H1 (cell line): Measurements from ENCODE around the gene FAM174B. TPM values are rescaled to one million over a fixed set of nuclear protein-coding genes. Genes with fewer than 3 reads are reported as not detected.

Experiments
- CTCF ChIA-PET: fragments of 300-600 bp; sonication (Branson Sonifier 250); formaldehyde crosslinking; loops from one replicate; lab custom pipeline; 2021; ENCODE audit not compliant: partially characterized antibody; lab: Charles Lee
- POLR2A ChIA-PET: fragments of 300-600 bp; sonication (Branson Sonifier 250); formaldehyde crosslinking; loops from one replicate; lab custom pipeline; 2021; ENCODE audit warnings: inconsistent platforms; ENCODE audit not compliant: partially characterized antibody; lab: Charles Lee
- DNase-seq, 2 experiments: peaks; one replicate each; pipeline versions ENCODE4 v3.0.0 to v3.0.0-alpha.2; 2010 to 2022; ENCODE audit warnings: low spot score in 2 of 2, low read depth in 1 of 2, mixed read lengths in 1 of 2
- FAIRE-seq: peaks from 2 replicates; lab custom pipeline; 2011; peaks lifted over from hg19 to GRCh38; lab: Jason Lieb, UNC
- H2AFZ ChIP-seq: 2 replicates; pipeline ENCODE4 v1.8.1; 2012; ENCODE audit warnings: low read length, inconsistent platforms
- H2AK5ac ChIP-seq: 2 replicates; pipeline ENCODE4 v1.6.1; 2013; ENCODE audit warnings: low read depth, low read length
- H2BK120ac ChIP-seq: replicated peaks from 2 replicates; pipeline ENCODE3; 2013; ENCODE audit warnings: low read depth, low read length, inconsistent platforms
- H2BK12ac ChIP-seq: 2 replicates; pipeline ENCODE4 v1.6.1; 2013; ENCODE audit warnings: low read depth, low read length
- H2BK15ac ChIP-seq: 2 replicates; pipeline ENCODE4 v1.6.1; 2013; ENCODE audit warnings: low read length
- H2BK20ac ChIP-seq: 2 replicates; pipeline ENCODE4 v1.6.1; 2013; ENCODE audit warnings: low read length
- H2BK5ac ChIP-seq: 2 replicates; pipeline ENCODE4 v1.6.1; 2013; ENCODE audit warnings: low read depth, low read length
- H3K14ac ChIP-seq: 2 replicates; pipeline ENCODE4 v1.6.1; 2013; ENCODE audit warnings: inconsistent platforms; ENCODE audit not compliant: insufficient read length
- H3K18ac ChIP-seq: 2 replicates; pipeline ENCODE4 v1.6.1; 2013; ENCODE audit warnings: low read length; ENCODE audit errors: extremely low read depth
- H3K23ac ChIP-seq: 2 replicates; pipeline ENCODE4 v1.6.1; 2013; ENCODE audit warnings: inconsistent platforms; ENCODE audit not compliant: insufficient read length
- H3K23me2 ChIP-seq: 2 replicates; pipeline ENCODE4 v1.6.1; 2013; ENCODE audit warnings: low read depth, low read length
- H3K27ac ChIP-seq: 2 replicates; pipeline ENCODE4 v1.6.1; 2011; ENCODE audit warnings: low read depth, low read length, inconsistent platforms
- H3K27me3 ChIP-seq, 4 experiments: replicated peaks in 1 of 4; 1 replicate in 1 of 4; 2 replicates in 3 of 4; pipeline versions ENCODE4 v1.6.1 to v1.8.1; 2011 to 2013; ENCODE audit warnings: low read length in 3 of 4, mild to moderate bottlenecking in 3 of 4, inconsistent platforms in 2 of 4, mixed read lengths in 2 of 4, moderate library complexity in 1 of 4; ENCODE audit not compliant: control insufficient read depth in 3 of 4, insufficient read depth in 3 of 4; ENCODE audit errors: extremely low read depth in 1 of 4
- H3K36me3 ChIP-seq, 4 experiments: 2 replicates each; pipeline versions ENCODE4 v1.6.1 to v1.8.1; 2011 to 2013; ENCODE audit warnings: mild to moderate bottlenecking in 4 of 4, low read length in 3 of 4, moderate library complexity in 2 of 4, control low read depth in 1 of 4, inconsistent platforms in 1 of 4; ENCODE audit not compliant: insufficient read depth in 4 of 4, control insufficient read depth in 2 of 4
- H3K4ac ChIP-seq: replicated peaks from 2 replicates; pipeline ENCODE3; 2013; ENCODE audit warnings: low read length, low read depth, mixed read lengths, inconsistent platforms; ENCODE audit not compliant: insufficient read length
- H3K4me1 ChIP-seq, 4 experiments: replicated peaks in 1 of 4; 1 replicate in 1 of 4; 2 replicates in 3 of 4; pipeline versions ENCODE4 v1.6.1 to v1.8.1; 2011 to 2013; ENCODE audit warnings: low read length in 3 of 4, inconsistent platforms in 2 of 4, mixed read lengths in 1 of 4; ENCODE audit not compliant: insufficient read depth in 4 of 4, control insufficient read depth in 3 of 4
- H3K4me2 ChIP-seq, 2 experiments: 2 replicates each; pipeline versions ENCODE4 v1.6.1 to v1.8.1; 2011 to 2013; ENCODE audit warnings: low read depth in 2 of 2, low read length in 2 of 2, control low read depth in 1 of 2, inconsistent platforms in 1 of 2, mild to moderate bottlenecking in 1 of 2; ENCODE audit not compliant: insufficient read depth in 1 of 2
- H3K4me3 ChIP-seq, 4 experiments: fragments of 200-600, 300-600 bp in 1 of 4; sonication (generic), shearing (Covaris generic), sonication (Bioruptor Twin) in 1 of 4; 2 replicates each; pipeline versions ENCODE4 v1.5.1 to v1.8.1; 2011 to 2016; ENCODE audit warnings: low read length in 4 of 4, low read depth in 3 of 4, control low read depth in 2 of 4, inconsistent platforms in 2 of 4, mild to moderate bottlenecking in 2 of 4, mixed read lengths in 1 of 4, moderate library complexity in 1 of 4; ENCODE audit not compliant: insufficient read depth in 2 of 4; ENCODE audit errors: extremely low read depth in 1 of 4
- H3K56ac ChIP-seq: replicated peaks from 2 replicates; pipeline ENCODE3; 2013; ENCODE audit warnings: low read depth, mild to moderate bottlenecking, mixed read lengths, low read length, inconsistent platforms; ENCODE audit not compliant: insufficient read length
- H3K79me1 ChIP-seq: 2 replicates; pipeline ENCODE4 v1.6.1; 2013; ENCODE audit warnings: low read depth, low read length, control low read depth
- H3K79me2 ChIP-seq, 2 experiments: 2 replicates each; pipeline versions ENCODE4 v1.6.1 to v1.8.1; 2012 to 2013; ENCODE audit warnings: low read length in 2 of 2, mild to moderate bottlenecking in 2 of 2, inconsistent platforms in 1 of 2; ENCODE audit not compliant: insufficient read depth in 2 of 2, control insufficient read depth in 1 of 2
- H3K9ac ChIP-seq, 4 experiments: replicated peaks in 1 of 4; 1 replicate in 1 of 4; 2 replicates in 3 of 4; pipeline versions ENCODE4 v1.6.1 to v1.8.1; 2011 to 2013; ENCODE audit warnings: low read depth in 3 of 4, low read length in 3 of 4, control low read depth in 2 of 4, mild to moderate bottlenecking in 2 of 4, moderate library complexity in 2 of 4, inconsistent platforms in 1 of 4; ENCODE audit errors: extremely low read depth in 1 of 4
- H3K9me3 ChIP-seq, 2 experiments: 2 replicates each; pipeline versions ENCODE4 v1.6.1 to v1.8.1; 2012 to 2013; ENCODE audit warnings: mild to moderate bottlenecking in 2 of 2, moderate library complexity in 2 of 2, control low read depth in 1 of 2, inconsistent platforms in 1 of 2, low read depth in 1 of 2, low read length in 1 of 2, mixed read lengths in 1 of 2; ENCODE audit not compliant: insufficient read depth in 2 of 2
- H4K20me1 ChIP-seq, 2 experiments: replicated peaks in 1 of 2; 2 replicates each; pipeline versions ENCODE3 to v1.8.1; 2011 to 2013; ENCODE audit warnings: inconsistent platforms in 2 of 2, low read length in 2 of 2, mild to moderate bottlenecking in 1 of 2; ENCODE audit not compliant: insufficient read depth in 2 of 2, control insufficient read depth in 1 of 2
- H4K5ac ChIP-seq: 2 replicates; pipeline ENCODE4 v1.6.1; 2013; ENCODE audit warnings: low read length, low read depth, mixed read lengths, inconsistent platforms; ENCODE audit not compliant: insufficient read length
- H4K8ac ChIP-seq: 2 replicates; pipeline ENCODE4 v1.8.0; 2013; ENCODE audit warnings: mild to moderate bottlenecking, moderate library complexity, low read length, inconsistent platforms; ENCODE audit not compliant: insufficient read depth; ENCODE audit errors: extremely low read depth
- H4K91ac ChIP-seq: replicated peaks from 2 replicates; pipeline ENCODE3; 2013; ENCODE audit warnings: low read length, mixed read lengths, inconsistent platforms; ENCODE audit not compliant: insufficient read length
- CEBPB ChIP-seq: IDR thresholded peaks from 2 replicates; pipeline ENCODE4 v1.6.1; 2012; ENCODE audit warnings: low read depth, low read length
- NANOG ChIP-seq: IDR thresholded peaks from 2 replicates; pipeline ENCODE4 v1.6.1; 2011; ENCODE audit warnings: low read length, low read depth, mild to moderate bottlenecking, inconsistent platforms; ENCODE audit not compliant: insufficient read depth, poor library complexity, severe bottlenecking
- WGBS, 2 experiments: shearing (Covaris generic) in 1 of 2; methylation state at CpG; one replicate each; pipeline versions ENCODE4 v1.1.6 to v1.1.7; 2013 to 2015; ENCODE audit warnings: low lambda C conversion rate in 2 of 2, mixed read lengths in 2 of 2, inconsistent platforms in 1 of 2, low coverage in 1 of 2, missing lambda C conversion rate in 1 of 2; ENCODE audit not compliant: insufficient replicate concordance in 2 of 2, insufficient coverage in 1 of 2, insufficient read length in 1 of 2; ENCODE audit errors: extremely low coverage in 1 of 2, missing lambda C conversion rate in 1 of 2; 5-methylcytosine and 5-hydroxymethylcytosine counted together
- polyA plus RNA-seq, 7 experiments: library from polyadenylated mRNA; depleted of rRNA in 3 of 7; stranded (reverse) in 5 of 7; unstranded in 2 of 7; fragments of >200 nt in 5 of 7; fragments of 200-250 nt in 2 of 7; gene quantifications; 1 replicate in 5 of 7; 2 replicates in 1 of 7; 4 replicates in 1 of 7; pipeline versions ENCODE4 v1.2.1 to v1.2.3, GENCODE V29; 2011 to 2013; ENCODE audit warnings: missing spikeins in 2 of 7, mixed read lengths in 2 of 7
- total RNA-seq: library from RNA; stranded (reverse); fragmentation: NEBNext Ultra II Directional; extraction: Animal tissue kit (Norgen Biotek cat#: 25700); gene quantifications from 2 replicates; pipeline ENCODE4 v1.2.1, GENCODE V29; 2021
- TF ChIP-seq, protein P1 (sequence below): IDR thresholded peaks from 2 replicates; pipeline ENCODE4 v1.6.1; 2011; ENCODE audit warnings: low read depth, mild to moderate bottlenecking, low read length; ENCODE audit not compliant: insufficient read depth

The FAM174B gene
- total and polyA plus RNA-seq, 2 of the 8 experiments (the other 6 are each of a cell fraction or from before 2014, with no cell fraction given), result 9.3 to 35.2 TPM

DNA sequence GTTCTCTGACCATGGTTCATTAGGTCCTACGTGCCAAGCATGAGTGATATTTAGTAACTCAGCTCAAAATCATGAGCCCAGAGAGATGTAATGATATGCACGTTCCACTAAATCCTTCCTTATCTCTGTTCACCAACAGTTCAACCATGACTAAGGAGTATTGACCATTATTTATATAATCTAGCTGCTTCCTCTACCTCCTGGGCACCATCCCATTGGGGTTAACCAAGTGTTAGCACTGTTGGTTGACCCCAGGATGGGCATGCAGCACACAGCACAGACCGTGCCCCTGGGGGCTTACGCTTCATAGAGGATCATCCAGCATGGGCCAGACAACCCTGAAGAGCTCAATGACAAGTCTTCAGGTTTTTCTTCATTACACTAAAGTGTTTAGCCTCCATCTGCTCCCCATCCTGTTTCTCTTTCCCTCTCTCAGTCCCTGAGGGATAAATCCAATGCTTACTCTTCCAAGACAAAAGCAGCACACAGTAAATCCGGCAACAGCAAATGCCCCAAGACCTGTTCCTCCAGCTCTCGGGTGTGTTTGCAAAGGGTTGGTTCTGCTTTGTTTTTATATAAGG lies 10.4 kb downstream of the FAM174B start:
- no peak overlapping the region for H3K14ac ChIP-seq
- no peaks in the 10 kb centered on the region for H3K27me3 ChIP-seq
- H3K4ac ChIP-seq, result peak overlapping the region; percentile 15
- 82% methylated on average over 6 of the region's 6 CpGs; no CpG with 5 or more reads in 1 of the 2 experiments for WGBS, 2 experiments
- peak overlapping the region; percentile 99; the same call in 1 of the 2 replicates for H2BK5ac ChIP-seq
- H3K9ac ChIP-seq, result no peak overlapping the region
- no peak overlapping the region for H3K56ac ChIP-seq
- H3K79me1 ChIP-seq, result peaks cover 10% of the 10 kb centered on the region
- DNase-seq (no peak), FAIRE-seq (no peak)
- peak overlapping the region; percentile 99 for H2BK12ac ChIP-seq
- no peaks in the 10 kb centered on the region for H3K23me2 ChIP-seq
- peak overlapping the region; percentile 77 for H4K91ac ChIP-seq
- H3K23ac ChIP-seq, result no peak overlapping the region
- H3K4me1 ChIP-seq, result peaks cover 10 to 34% (median 28%) of the 10 kb centered on the region in 4 experiments
- no peak overlapping the region for H4K8ac ChIP-seq
- peak overlapping the region; percentile 100 for H2BK20ac ChIP-seq
- H2BK15ac ChIP-seq, result peak overlapping the region; percentile 25; the same call in 1 of the 2 replicates
- no peaks in the 10 kb centered on the region for H3K36me3 ChIP-seq
- CTCF ChIA-PET, result interaction anchor here (0.8 to 2.0 kb wide), 7 partner anchors 9 to 254 kb away, joined by 3 to 7 read pairs (median 3); no protein-coding TSS in a partner anchor
- no peak overlapping the region for H3K4me3 ChIP-seq
- no peak overlapping the region for H2AFZ ChIP-seq
- H3K4me2 ChIP-seq, result no peak overlapping the region
- no peaks in the 10 kb centered on the region for H3K9me3 ChIP-seq
- H4K5ac ChIP-seq, result no peak overlapping the region
- peak overlapping the region; percentile 97 for H2AK5ac ChIP-seq
- peak overlapping the region; percentile 93 for H3K18ac ChIP-seq
- POLR2A ChIA-PET, result interaction anchor here (1.5 kb wide), 1 partner anchor 12 kb away, joined by 3 read pairs; no protein-coding TSS in a partner anchor
- H2BK120ac ChIP-seq, result peak overlapping the region; percentile 88
- peaks cover 5 to 55% of the 10 kb centered on the region in 2 experiments; a peak in 3 of 4 replicates for H3K79me2 ChIP-seq
- no peak overlapping the region for H3K27ac ChIP-seq
- H4K20me1 ChIP-seq, result no peaks in the 10 kb centered on the region
- TF ChIP-seq CEBPB (no peak), NANOG (no peak)
- TF ChIP-seq, protein P1, sequence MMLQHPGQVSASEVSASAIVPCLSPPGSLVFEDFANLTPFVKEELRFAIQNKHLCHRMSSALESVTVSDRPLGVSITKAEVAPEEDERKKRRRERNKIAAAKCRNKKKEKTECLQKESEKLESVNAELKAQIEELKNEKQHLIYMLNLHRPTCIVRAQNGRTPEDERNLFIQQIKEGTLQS, result no peak
